Body of pancreas (tissue), 4 donors: Measurements from ENCODE around the gene PDXP. TPM values are rescaled to one million over a fixed set of nuclear protein-coding genes. Genes with fewer than 3 reads are reported as not detected.

Source experiments
- ATAC-seq: fragments of 150-250 bp; one replicate; pipeline ENCODE4 v1.9.1; 2016
- DNase-seq, 4 donors: peaks; one replicate each; pipeline ENCODE4 v3.0.0-alpha.2; 2019
- H3K27ac ChIP-seq, 4 donors: fragments of 200-600 bp; sonication (generic); 1 replicate in 3 of 4; 2 replicates in 1 of 4; pipeline versions ENCODE4 v1.5.1 to v1.6.1; 2016 to 2019; ENCODE audit warnings: mild to moderate bottlenecking in 1 of 4, mixed read lengths in 1 of 4, moderate library complexity in 1 of 4
- H3K27me3 ChIP-seq, 2 donors: fragments of 200-600 bp; sonication (generic); one replicate each; pipeline ENCODE4 v1.6.0; 2016; ENCODE audit warnings: mild to moderate bottlenecking in 1 of 2
- H3K36me3 ChIP-seq, 2 donors: fragments of 200-600 bp; sonication (generic); replicated peaks in 1 of 2; 2 replicates each; pipeline ENCODE4 v1.5.1; 2016; ENCODE audit warnings: low read depth in 2 of 2; ENCODE audit not compliant: insufficient read depth in 1 of 2
- H3K4me1 ChIP-seq: fragments of 200-600 bp; sonication (generic); one replicate; pipeline ENCODE4 v1.6.0; 2016
- H3K4me3 ChIP-seq, 2 donors: fragments of 200-600 bp; sonication (generic); 1 replicate in 1 of 2; 2 replicates in 1 of 2; pipeline ENCODE4 v1.5.1; 2016 to 2019
- H3K9me3 ChIP-seq, 3 donors: fragments of 200-600 bp; sonication (generic); 1 replicate in 2 of 3; 2 replicates in 1 of 3; pipeline ENCODE4 v1.5.1; 2016
- CTCF ChIP-seq, 7 experiments: fragments of 450-650 bp in 4 of 7; fragments of 200-600 bp in 3 of 7; sonication (generic) in 3 of 7; IDR thresholded peaks; one replicate each; pipeline ENCODE4 v1.5.1; 2016 to 2019; ENCODE audit warnings: antibody characterized with exemption in 7 of 7
- POLR2A ChIP-seq, 3 donors: fragments of 450-650 bp; IDR thresholded peaks; one replicate each; pipeline ENCODE4 v1.6.1; 2016; ENCODE audit warnings: antibody characterized with exemption in 3 of 3, mild to moderate bottlenecking in 2 of 3
- WGBS, 2 donors: methylation state at CpG; one replicate each; pipeline ENCODE4 v1.1.5; 2017; 5-methylcytosine and 5-hydroxymethylcytosine counted together
- intact Hi-C: fragments of 100-400 bp; cut with DNase I; formaldehyde crosslinking; loops from one replicate; pipeline ENCODE4 v1.15.1; 2023
- total RNA-seq, 2 donors: library from RNA; depleted of rRNA; stranded (reverse); fragments of >200 nt; gene quantifications; one replicate each; pipeline ENCODE4 v1.1.0, GENCODE V29; 2016

PDXP gene
- total RNA-seq, 2 donors from 2014 or later = 7.0 to 23.1 TPM

- Histone ChIP-seq H3K36me3 (no peaks in the 10 kb centered on the region), H3K9me3 (no peaks in the 10 kb centered on the region), H3K4me1 (peaks cover 14% of the 10 kb centered on the region), H3K27me3 (no peaks in the 10 kb centered on the region), H3K4me3 (no peak overlapping the region), H3K27ac (no peak overlapping the region)
- 17% methylated on average over 2 of the region's 3 CpGs; no CpG with 5 or more reads in 1 of the 2 donors for WGBS, 2 donors
- TF ChIP-seq CTCF (IDR thresholded peaks at IDR 0.05) (no peak), POLR2A (IDR thresholded peaks at IDR 0.05) (no peak)
- ATAC-seq (no peak), DNase-seq (no peak)
- intact Hi-C loops = loop anchor here (10.0 kb wide), 1 partner anchor 163 kb away; no protein-coding TSS in a partner anchor
Measured at GRCh38 chr22:37697538-37697835, 39.0 kb downstream of the PDXP start.

GRCh38 chr22:37701141-37701786 is 42.7 kb downstream of the PDXP start:
- Histone ChIP-seq H3K4me1 (peaks cover 8% of the 10 kb centered on the region), H3K27ac (no peak overlapping the region), H3K36me3 (no peaks in the 10 kb centered on the region), H3K9me3 (no peaks in the 10 kb centered on the region), H3K27me3 (no peaks in the 10 kb centered on the region), H3K4me3 (no peak overlapping the region)
- DNase-seq (peak in 1 of 4 donors; percentile 33), ATAC-seq (no peak)
- no peak for TF ChIP-seq CTCF (IDR thresholded peaks at IDR 0.05)
- TF ChIP-seq POLR2A (IDR thresholded peaks at IDR 0.05) = no peak
- WGBS, 2 donors = 62 to 73% methylated on average over 8 of the region's 8 CpGs
- intact Hi-C loops = no loop called here

- TF ChIP-seq CTCF (IDR thresholded peaks at IDR 0.05) = no peak
- no peak for TF ChIP-seq POLR2A (IDR thresholded peaks at IDR 0.05)
- DNase-seq = no peak
- Histone ChIP-seq H3K36me3 (no peaks in the 10 kb centered on the region), H3K9me3 (no peaks in the 10 kb centered on the region), H3K27me3 (no peaks in the 10 kb centered on the region), H3K27ac (no peak overlapping the region), H3K4me1 (no peaks in the 10 kb centered on the region), H3K4me3 (no peak overlapping the region)
- WGBS, 2 donors = 80 to 81% methylated on average over 7 of the region's 7 CpGs
- intact Hi-C loops = no loop called here
- ATAC-seq = no peak
Measured at GRCh38 chr22:37703906-37704305, 45.4 kb downstream of the PDXP start.

- H3K36me3 ChIP-seq = no peaks in the 10 kb centered on the region
- 54 to 97% methylated on average over 3 of the region's 3 CpGs for WGBS, 2 donors
- TF ChIP-seq CTCF (IDR thresholded peaks at IDR 0.05) (no peak), POLR2A (IDR thresholded peaks at IDR 0.05) (no peak)
- no peaks in the 10 kb centered on the region for H3K27me3 ChIP-seq
- intact Hi-C loops = no loop called here
- no peaks in the 10 kb centered on the region for H3K9me3 ChIP-seq
- H3K27ac ChIP-seq = no peak overlapping the region
- no peaks in the 10 kb centered on the region for H3K4me1 ChIP-seq
- no peak overlapping the region for H3K4me3 ChIP-seq
- ATAC-seq (no peak), DNase-seq (no peak)
Measured at GRCh38 chr22:37704645-37705044, 46.1 kb downstream of the PDXP start.

GRCh38 chr22:37705205-37705604 is 46.7 kb downstream of the PDXP start:
- Histone ChIP-seq H3K27me3 (no peaks in the 10 kb centered on the region), H3K4me1 (no peaks in the 10 kb centered on the region), H3K4me3 (no peak overlapping the region), H3K27ac (no peak overlapping the region), H3K36me3 (no peaks in the 10 kb centered on the region), H3K9me3 (no peaks in the 10 kb centered on the region)
- ATAC-seq = no peak
- WGBS, 2 donors = 91 to 96% methylated on average over 3 of the region's 3 CpGs
- intact Hi-C loops = no loop called here
- TF ChIP-seq POLR2A (IDR thresholded peaks at IDR 0.05) (no peak), CTCF (IDR thresholded peaks at IDR 0.05) (no peak)
- DNase-seq = no peak
